CD8-positive, alpha-beta memory T cell (primary cell): ENCODE measurements around the gene KDM6A. TPM values are rescaled to one million over a fixed set of nuclear protein-coding genes. Genes with fewer than 3 reads are reported as not detected.

Experiments
- CTCF ChIA-PET: fragments of 350-600 bp; sonication (Branson Sonifier 250); formaldehyde crosslinking; loops from one replicate; lab custom pipeline; 2021; ENCODE audit warnings: antibody characterized with exemption; lab: Charles Lee
- POLR2A ChIA-PET: fragments of 350-600 bp; sonication (Branson Sonifier 250); formaldehyde crosslinking; loops from one replicate; lab custom pipeline; 2021; ENCODE audit warnings: antibody characterized with exemption; lab: Charles Lee
- DNase-seq, 5 donors: peaks; one replicate each; pipeline versions ENCODE4 v3.0.0 to v3.0.0-alpha.2; 2020 to 2022; ENCODE audit warnings: mixed read lengths in 1 of 5
- H3K27ac ChIP-seq: one replicate; pipeline ENCODE4 v1.7.0; 2013; ENCODE audit warnings: low read depth, mild to moderate bottlenecking, low read length, moderate library complexity
- H3K27me3 ChIP-seq: 2 replicates; pipeline ENCODE4 v1.7.0; 2013; ENCODE audit warnings: low read length, mild to moderate bottlenecking; ENCODE audit not compliant: insufficient read depth, poor library complexity, severe bottlenecking
- H3K36me3 ChIP-seq: 2 replicates; pipeline ENCODE4 v1.7.0; 2013; ENCODE audit warnings: mild to moderate bottlenecking, low read length, moderate library complexity; ENCODE audit not compliant: insufficient read depth
- H3K4me1 ChIP-seq: 2 replicates; pipeline ENCODE4 v1.7.0; 2013; ENCODE audit warnings: mild to moderate bottlenecking, low read length, moderate library complexity; ENCODE audit not compliant: insufficient read depth
- H3K4me3 ChIP-seq: 2 replicates; pipeline ENCODE4 v1.7.0; 2013; ENCODE audit warnings: mild to moderate bottlenecking, low read length
- H3K9me3 ChIP-seq: 2 replicates; pipeline ENCODE4 v1.7.0; 2013; ENCODE audit warnings: mild to moderate bottlenecking, low read length
- H3K27ac Mint-ChIP-seq, 8 donors: one replicate each; pipeline ENCODE4 v1.8.0; 2020 to 2021; ENCODE audit warnings: mixed read lengths in 8 of 8, mild to moderate bottlenecking in 6 of 8, inconsistent platforms in 3 of 8, moderate library complexity in 3 of 8
- H3K27me3 Mint-ChIP-seq, 2 donors: one replicate each; pipeline ENCODE4 v1.8.0; 2020 to 2021; ENCODE audit warnings: mixed read lengths in 2 of 2, mild to moderate bottlenecking in 1 of 2, moderate library complexity in 1 of 2
- H3K36me3 Mint-ChIP-seq, 3 donors: one replicate each; pipeline ENCODE4 v1.8.0; 2020 to 2021; ENCODE audit warnings: mixed read lengths in 3 of 3, inconsistent platforms in 1 of 3, mild to moderate bottlenecking in 1 of 3
- H3K4me1 Mint-ChIP-seq, 3 donors: one replicate each; pipeline ENCODE4 v1.8.0; 2020 to 2021; ENCODE audit warnings: mixed read lengths in 3 of 3, inconsistent platforms in 1 of 3, mild to moderate bottlenecking in 1 of 3
- H3K4me3 Mint-ChIP-seq, 7 donors: one replicate each; pipeline ENCODE4 v1.8.0; 2020 to 2021; ENCODE audit warnings: mixed read lengths in 7 of 7, mild to moderate bottlenecking in 6 of 7, moderate library complexity in 4 of 7, inconsistent platforms in 2 of 7
- H3K9me3 Mint-ChIP-seq, 5 donors: one replicate each; pipeline ENCODE4 v1.8.0; 2020 to 2022; ENCODE audit warnings: mixed read lengths in 5 of 5, mild to moderate bottlenecking in 3 of 5, moderate library complexity in 2 of 5, inconsistent platforms in 1 of 5
- polyA plus RNA-seq: library from polyadenylated mRNA; unstranded; fragments of 300-500 nt; fragmentation: Illumina TruSeq; gene quantifications from one replicate; pipeline ENCODE4 v1.2.3, GENCODE V29; 2021
- total RNA-seq, 2 experiments: library from RNA; stranded (reverse); gene quantifications; one replicate each; pipeline ENCODE4 v1.2.3, GENCODE V29; 2021

The KDM6A gene
- total and polyA plus RNA-seq, 3 experiments from 2014 or later = 20.7 to 23.7 (median 21.5) TPM

DNA sequence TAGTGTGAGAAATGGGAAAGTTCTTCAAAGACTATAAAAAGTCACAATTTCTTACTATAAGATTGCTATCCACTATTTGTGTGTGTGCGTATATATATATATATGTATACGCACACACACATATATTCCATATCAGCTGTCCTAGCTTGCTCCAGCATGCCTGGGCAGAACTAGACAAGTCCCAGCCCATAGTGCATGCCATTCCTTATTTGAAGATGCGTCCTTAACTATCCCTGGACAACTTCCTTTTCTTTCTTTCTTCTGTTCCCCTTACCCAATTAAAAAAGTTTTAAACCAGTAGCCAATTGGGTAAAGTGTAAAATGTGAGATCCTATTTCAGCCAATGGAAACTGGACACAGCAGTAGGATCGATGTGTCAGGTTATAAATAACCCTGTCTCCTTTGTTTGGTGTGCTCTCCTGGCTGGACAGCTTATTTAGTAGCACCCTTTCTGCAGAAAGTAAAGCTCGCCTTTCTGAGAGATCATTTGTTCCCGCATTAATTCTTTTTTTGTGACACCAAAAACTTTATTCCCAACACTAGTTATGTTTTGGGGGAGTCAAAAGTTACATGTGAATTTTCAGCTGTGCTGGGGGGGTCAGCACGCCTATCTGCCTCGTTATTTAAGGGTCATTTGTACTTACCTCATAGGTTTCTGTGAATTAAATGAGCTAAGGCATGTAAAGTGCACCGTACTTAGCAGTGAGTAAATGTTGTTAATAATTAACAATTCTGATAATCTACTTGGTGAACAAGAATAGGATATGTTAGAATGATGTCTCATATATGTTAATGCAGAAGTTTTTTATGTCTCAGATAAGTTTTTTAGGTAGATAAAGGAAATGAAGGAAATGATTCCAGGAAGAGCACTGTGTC lies 40.9 kb downstream of the KDM6A start:
- H3K4me3 ChIP-seq = no peak overlapping the region
- H3K36me3 ChIP-seq = no peaks in the 10 kb centered on the region
- no peaks in the 10 kb centered on the region for H3K9me3 ChIP-seq
- H3K36me3 Mint-ChIP-seq = peaks cover 0 to 4% (median 2%) of the 10 kb centered on the region in 3 donors
- no peak for DNase-seq
- peaks cover 29% of the 10 kb centered on the region for H3K4me1 ChIP-seq
- no peaks in the 10 kb centered on the region for H3K27me3 ChIP-seq
- H3K27ac Mint-ChIP-seq = peak overlapping the region in 3 of 8 donors; percentile 6 to 33 (median 19)
- H3K9me3 Mint-ChIP-seq = peaks cover 0 to 1% (median 0%) of the 10 kb centered on the region in 5 donors
- peaks cover 59 to 81% (median 60%) of the 10 kb centered on the region in 3 donors for H3K4me1 Mint-ChIP-seq
- ChIA-PET CTCF (interaction anchor here (0.9 kb wide), 1 partner anchor 9 kb away, joined by 3 read pairs; no protein-coding TSS in a partner anchor), POLR2A (no interaction called here)
- H3K27ac ChIP-seq = no peak overlapping the region
- H3K4me3 Mint-ChIP-seq = peak overlapping the region in 4 of 7 donors; percentile 0 to 37 (median 6)
- no peaks in the 10 kb centered on the region for H3K27me3 Mint-ChIP-seq

DNA sequence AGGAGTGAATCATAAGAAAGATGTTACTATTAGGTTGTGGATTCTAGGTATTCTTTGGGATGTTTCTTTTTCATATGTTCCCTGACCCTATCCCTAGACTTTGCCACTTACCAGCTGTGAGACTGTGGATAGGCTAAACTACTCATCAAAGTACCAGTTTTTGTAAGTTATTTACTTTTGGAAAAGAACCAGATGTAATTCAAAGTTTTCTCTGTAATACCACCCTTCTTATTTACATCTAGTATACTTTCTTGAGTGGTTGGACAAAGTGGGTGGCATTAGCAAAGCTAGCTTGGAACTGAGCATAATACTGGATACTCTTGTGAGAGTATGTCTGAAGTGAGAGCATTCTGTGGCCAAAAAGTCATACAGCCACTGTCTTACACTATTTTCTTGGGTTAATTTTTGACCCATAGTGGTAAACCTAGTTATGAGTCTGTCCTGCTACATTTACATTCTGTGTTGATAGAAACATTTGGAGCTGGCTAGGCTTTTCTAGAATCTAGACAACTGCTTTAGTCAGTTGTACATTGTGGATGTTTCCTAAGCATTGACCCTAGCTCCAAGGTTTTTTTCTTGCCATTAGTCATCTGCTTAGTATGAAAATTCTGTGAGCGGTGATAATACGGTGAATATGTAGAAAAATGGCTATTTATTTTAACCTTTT lies 41.7 kb downstream of the KDM6A start:
- Histone ChIP-seq H3K4me3 (no peak overlapping the region), H3K27me3 (no peaks in the 10 kb centered on the region), H3K9me3 (no peaks in the 10 kb centered on the region), H3K36me3 (no peaks in the 10 kb centered on the region), H3K4me1 (peaks cover 24% of the 10 kb centered on the region), H3K27ac (peak overlapping the region; percentile 29)
- DNase-seq = no peak
- Mint-ChIP-seq H3K36me3 (peaks cover 0 to 5% (median 2%) of the 10 kb centered on the region in 3 donors), H3K27ac (peak overlapping the region in 1 of 8 donors; percentile 6), H3K27me3 (no peaks in the 10 kb centered on the region), H3K4me3 (peak overlapping the region in 3 of 7 donors; percentile 0 to 8 (median 5)), H3K4me1 (peaks cover 57 to 79% (median 59%) of the 10 kb centered on the region in 3 donors), H3K9me3 (peaks cover 0 to under 1% (median 0%) of the 10 kb centered on the region in 5 donors)
- POLR2A ChIA-PET = no interaction called here
- CTCF ChIA-PET = interaction anchor here (0.9 kb wide), 1 partner anchor 10 kb away, joined by 3 read pairs; no protein-coding TSS in a partner anchor

DNA sequence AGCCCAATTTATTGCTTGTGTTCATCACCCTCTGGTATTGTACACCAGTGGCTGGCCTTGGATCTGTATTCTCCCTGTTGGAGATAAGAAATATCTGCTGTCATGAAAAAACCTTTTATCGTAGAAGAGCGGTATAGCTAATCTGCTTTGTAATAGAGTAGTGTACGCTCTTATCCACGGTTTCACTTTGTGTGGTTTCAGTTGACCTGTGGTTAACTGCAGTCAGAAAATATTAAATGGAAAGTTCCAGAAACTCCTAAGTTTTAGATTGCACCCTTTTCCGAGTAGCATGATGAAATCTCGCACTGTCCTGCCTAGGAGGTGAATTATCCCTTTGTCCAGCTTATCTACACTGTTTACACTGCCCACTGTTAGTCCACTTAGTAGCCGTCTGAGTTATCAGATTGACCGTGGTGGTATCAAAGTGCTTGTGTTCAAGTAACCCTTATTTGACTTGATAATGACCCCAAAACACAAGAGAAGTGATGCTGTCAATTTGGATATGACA lies 42.4 kb downstream of the KDM6A start:
- no peak overlapping the region for H3K27ac Mint-ChIP-seq
- ChIA-PET POLR2A (no interaction called here), CTCF (no interaction called here)
- Histone ChIP-seq H3K36me3 (no peaks in the 10 kb centered on the region), H3K27me3 (no peaks in the 10 kb centered on the region), H3K9me3 (no peaks in the 10 kb centered on the region), H3K4me1 (peaks cover 23% of the 10 kb centered on the region), H3K4me3 (no peak overlapping the region), H3K27ac (peak overlapping the region; percentile 29)
- peaks cover 62 to 82% (median 63%) of the 10 kb centered on the region in 3 donors for H3K4me1 Mint-ChIP-seq
- no peaks in the 10 kb centered on the region for H3K9me3 Mint-ChIP-seq
- peaks cover 0 to 5% (median 2%) of the 10 kb centered on the region in 3 donors for H3K36me3 Mint-ChIP-seq
- no peaks in the 10 kb centered on the region for H3K27me3 Mint-ChIP-seq
- peak overlapping the region in 2 of 7 donors; percentile 4 to 21 for H3K4me3 Mint-ChIP-seq
- no peak for DNase-seq

DNA sequence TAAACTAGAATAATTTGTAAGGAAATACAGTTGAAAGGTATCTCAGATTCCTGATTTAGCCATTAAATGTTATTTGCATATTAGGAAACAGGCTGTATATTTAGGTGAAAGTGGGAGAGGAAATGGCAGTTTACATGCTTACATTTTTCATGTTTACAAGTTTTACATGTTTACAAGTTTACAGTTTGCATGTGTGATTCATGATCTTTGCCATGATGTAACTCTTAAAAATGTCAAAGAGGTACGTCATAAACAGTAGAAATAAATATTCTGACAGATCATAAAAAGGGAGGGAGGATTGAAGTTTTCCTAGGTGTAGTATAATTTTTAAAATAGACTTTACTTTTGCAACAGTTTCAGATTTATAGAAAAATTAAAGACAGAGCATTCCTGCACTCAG lies 45.7 kb downstream of the KDM6A start:
- Mint-ChIP-seq H3K9me3 (no peaks in the 10 kb centered on the region), H3K4me3 (peak overlapping the region in 1 of 7 donors; percentile 40), H3K27me3 (no peaks in the 10 kb centered on the region), H3K36me3 (peaks cover 0 to 4% (median 3%) of the 10 kb centered on the region in 3 donors), H3K4me1 (peaks cover 74 to 94% (median 75%) of the 10 kb centered on the region in 3 donors), H3K27ac (peak overlapping the region in 3 of 8 donors; percentile 20 to 50 (median 37))
- Histone ChIP-seq H3K4me1 (peaks cover 22% of the 10 kb centered on the region), H3K36me3 (no peaks in the 10 kb centered on the region), H3K27me3 (no peaks in the 10 kb centered on the region), H3K4me3 (no peak overlapping the region), H3K9me3 (no peaks in the 10 kb centered on the region), H3K27ac (no peak overlapping the region)
- POLR2A ChIA-PET = interaction anchor here (0.6 kb wide), 1 partner anchor 12 kb away, joined by 3 read pairs; no protein-coding TSS in a partner anchor
- CTCF ChIA-PET = no interaction called here
- no peak for DNase-seq

DNA sequence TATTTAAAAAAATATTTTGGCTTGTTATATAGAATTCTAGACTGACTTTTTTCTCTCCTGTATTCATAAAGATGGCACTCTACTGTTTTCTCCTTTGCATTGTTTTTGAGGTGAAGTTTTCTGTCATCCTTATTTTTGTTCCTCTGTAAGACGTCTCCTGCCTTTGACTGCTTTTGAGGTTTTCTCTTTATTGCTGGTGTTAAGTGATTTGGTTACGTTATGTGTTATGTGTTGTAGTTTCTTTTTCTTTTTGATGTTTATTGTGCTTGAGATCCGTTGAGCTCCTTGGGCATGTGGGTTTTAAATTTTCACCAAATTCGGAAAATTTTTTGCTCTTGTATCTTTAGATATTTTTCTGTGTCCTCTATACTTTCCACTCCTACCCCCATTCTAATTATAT lies 50.0 kb downstream of the KDM6A start:
- Mint-ChIP-seq H3K4me3 (peak overlapping the region in 6 of 7 donors; percentile 36 to 71 (median 50)), H3K27ac (peak overlapping the region in 6 of 8 donors; percentile 6 to 58 (median 22)), H3K4me1 (peaks cover 74 to 92% (median 77%) of the 10 kb centered on the region in 3 donors), H3K27me3 (no peaks in the 10 kb centered on the region), H3K36me3 (peaks cover 0 to 4% (median 4%) of the 10 kb centered on the region in 3 donors), H3K9me3 (no peaks in the 10 kb centered on the region)
- H3K9me3 ChIP-seq = no peaks in the 10 kb centered on the region
- no peak overlapping the region for H3K27ac ChIP-seq
- DNase-seq = peak in 2 of 5 donors; percentile 10 to 47
- no peak overlapping the region for H3K4me3 ChIP-seq
- ChIA-PET CTCF (no interaction called here), POLR2A (no interaction called here)
- H3K36me3 ChIP-seq = no peaks in the 10 kb centered on the region
- peaks cover 6% of the 10 kb centered on the region for H3K4me1 ChIP-seq
- no peaks in the 10 kb centered on the region for H3K27me3 ChIP-seq

DNA sequence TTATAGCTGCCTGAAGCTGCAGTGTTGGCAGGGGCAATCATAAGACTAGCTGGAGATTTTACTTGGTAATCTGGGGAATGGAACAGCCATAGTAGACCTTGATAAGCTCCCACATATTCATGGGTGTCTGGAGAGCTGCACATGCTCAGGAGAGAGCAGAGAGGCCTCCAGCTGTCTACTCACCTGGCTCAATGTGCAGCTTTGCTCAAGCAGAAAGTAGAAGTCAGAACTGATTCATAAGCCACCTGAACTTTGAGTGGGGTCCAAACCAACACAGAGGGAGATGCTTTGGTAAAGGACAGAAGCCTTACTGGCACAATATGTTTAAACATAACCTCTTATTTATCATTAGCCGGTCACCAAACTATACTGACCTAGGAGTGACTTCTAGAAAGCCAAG lies 54.4 kb downstream of the KDM6A start:
- Histone ChIP-seq H3K36me3 (no peaks in the 10 kb centered on the region), H3K27me3 (no peaks in the 10 kb centered on the region), H3K9me3 (no peaks in the 10 kb centered on the region), H3K4me3 (no peak overlapping the region), H3K27ac (no peak overlapping the region), H3K4me1 (peaks cover 11% of the 10 kb centered on the region)
- Mint-ChIP-seq H3K27me3 (no peaks in the 10 kb centered on the region), H3K9me3 (peaks cover 0 to 2% (median 0%) of the 10 kb centered on the region in 5 donors), H3K4me3 (peak overlapping the region in 2 of 7 donors; percentile 4 to 19), H3K27ac (peak overlapping the region in 2 of 8 donors; percentile 45 to 50), H3K4me1 (peaks cover 76 to 88% (median 77%) of the 10 kb centered on the region in 3 donors), H3K36me3 (peaks cover 0 to 9% (median 2%) of the 10 kb centered on the region in 3 donors)
- POLR2A ChIA-PET = no interaction called here
- DNase-seq = no peak
- CTCF ChIA-PET = no interaction called here

DNA sequence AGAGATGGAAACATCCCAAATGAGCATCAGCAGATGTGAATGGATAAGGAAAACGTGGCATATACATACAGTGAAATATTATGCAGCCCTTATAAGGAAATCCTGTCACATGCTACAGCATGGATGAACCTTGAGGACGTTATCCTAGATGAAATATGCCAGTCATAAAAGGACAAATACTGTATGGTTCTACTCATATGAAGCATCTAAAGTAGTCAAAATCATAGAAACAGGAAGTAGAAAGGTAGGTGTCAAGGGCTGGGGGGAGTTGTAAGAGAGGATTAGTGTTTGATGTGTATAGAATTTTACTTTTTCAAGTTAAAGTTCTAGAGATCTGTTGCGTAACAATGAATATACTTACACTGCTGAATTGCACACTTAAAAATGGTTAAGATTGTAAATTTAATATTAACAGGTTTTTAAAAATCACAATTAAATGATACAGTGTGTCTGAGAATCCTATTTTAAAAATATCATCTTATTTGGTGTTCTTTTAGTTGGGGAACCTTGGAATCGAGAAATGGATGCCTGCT lies 58.5 kb downstream of the KDM6A start:
- ChIA-PET POLR2A (no interaction called here), CTCF (no interaction called here)
- DNase-seq = no peak
- Mint-ChIP-seq H3K27me3 (no peaks in the 10 kb centered on the region), H3K4me1 (peaks cover 72 to 90% (median 76%) of the 10 kb centered on the region in 3 donors), H3K36me3 (peaks cover 0 to 5% (median 1%) of the 10 kb centered on the region in 3 donors), H3K4me3 (no peak overlapping the region), H3K9me3 (peaks cover 0 to 2% (median 0%) of the 10 kb centered on the region in 5 donors), H3K27ac (peak overlapping the region in 1 of 8 donors; percentile 50)
- Histone ChIP-seq H3K36me3 (no peaks in the 10 kb centered on the region), H3K4me1 (peaks cover 19% of the 10 kb centered on the region), H3K27ac (no peak overlapping the region), H3K4me3 (no peak overlapping the region), H3K9me3 (no peaks in the 10 kb centered on the region), H3K27me3 (no peaks in the 10 kb centered on the region)
